Cardiac muscle cell (in vitro differentiated cells and primary cell): ENCODE measurements around the gene KRT84. TPM values are rescaled to one million over a fixed set of nuclear protein-coding genes. Genes with fewer than 3 reads are reported as not detected.

Source experiments
- DNase-seq, 2 donors: peaks; one replicate each; pipeline versions ENCODE4 v3.0.0 to v3.0.0-alpha.2; 2010 to 2017; ENCODE audit warnings: low read depth in 1 of 2, low spot score in 1 of 2
- H3K27ac ChIP-seq: fragments of 200-600 bp; sonication (generic); 2 replicates; pipeline ENCODE4 v1.5.1; 2016
- H3K27me3 ChIP-seq: fragments of 200-600 bp; sonication (generic); 2 replicates; pipeline ENCODE4 v1.6.0; 2016; ENCODE audit warnings: control low read depth
- H3K36me3 ChIP-seq: fragments of 200-600 bp; sonication (generic); 2 replicates; pipeline ENCODE4 v1.5.1; 2016; ENCODE audit warnings: control low read depth
- H3K4me1 ChIP-seq: fragments of 200-600 bp; sonication (generic); 2 replicates; pipeline ENCODE4 v1.8.1; 2017; ENCODE audit warnings: low read depth, mild to moderate bottlenecking, mixed run types
- H3K4me3 ChIP-seq: fragments of 200-600 bp; sonication (generic); 2 replicates; pipeline ENCODE4 v1.5.1; 2016; ENCODE audit warnings: mild to moderate bottlenecking
- H3K9me3 ChIP-seq: fragments of 200-600 bp; sonication (generic); 2 replicates; pipeline ENCODE4 v1.5.1; 2017; ENCODE audit warnings: low read depth, mild to moderate bottlenecking, control low read depth
- polyA plus RNA-seq: library from polyadenylated mRNA; unstranded; fragments of >200 nt; fragmentation: Nextera tagmentation; extraction: Ambion mirVana; gene quantifications from 2 replicates; pipeline ENCODE4 v1.2.1, GENCODE V29; 2016
- total RNA-seq: library from RNA; depleted of rRNA; stranded (reverse); fragments of >200 nt; gene quantifications from 2 replicates; pipeline ENCODE4 v1.2.3, GENCODE V29; 2016
- TF ChIP-seq, protein P1 (sequence below): IDR thresholded peaks from 2 replicates; pipeline ENCODE4 v1.5.1; 2012; ENCODE audit warnings: low read depth, mild to moderate bottlenecking, low read length

The KRT84 gene
- total and polyA plus RNA-seq, 2 experiments from 2014 or later, result not detected

- Histone ChIP-seq H3K27me3 (peaks cover 52% of the 10 kb centered on the region), H3K27ac (no peak overlapping the region), H3K4me3 (no peak overlapping the region), H3K9me3 (no peaks in the 10 kb centered on the region), H3K36me3 (no peaks in the 10 kb centered on the region), H3K4me1 (no peaks in the 10 kb centered on the region)
- no peak for DNase-seq
- TF ChIP-seq, protein P1, sequence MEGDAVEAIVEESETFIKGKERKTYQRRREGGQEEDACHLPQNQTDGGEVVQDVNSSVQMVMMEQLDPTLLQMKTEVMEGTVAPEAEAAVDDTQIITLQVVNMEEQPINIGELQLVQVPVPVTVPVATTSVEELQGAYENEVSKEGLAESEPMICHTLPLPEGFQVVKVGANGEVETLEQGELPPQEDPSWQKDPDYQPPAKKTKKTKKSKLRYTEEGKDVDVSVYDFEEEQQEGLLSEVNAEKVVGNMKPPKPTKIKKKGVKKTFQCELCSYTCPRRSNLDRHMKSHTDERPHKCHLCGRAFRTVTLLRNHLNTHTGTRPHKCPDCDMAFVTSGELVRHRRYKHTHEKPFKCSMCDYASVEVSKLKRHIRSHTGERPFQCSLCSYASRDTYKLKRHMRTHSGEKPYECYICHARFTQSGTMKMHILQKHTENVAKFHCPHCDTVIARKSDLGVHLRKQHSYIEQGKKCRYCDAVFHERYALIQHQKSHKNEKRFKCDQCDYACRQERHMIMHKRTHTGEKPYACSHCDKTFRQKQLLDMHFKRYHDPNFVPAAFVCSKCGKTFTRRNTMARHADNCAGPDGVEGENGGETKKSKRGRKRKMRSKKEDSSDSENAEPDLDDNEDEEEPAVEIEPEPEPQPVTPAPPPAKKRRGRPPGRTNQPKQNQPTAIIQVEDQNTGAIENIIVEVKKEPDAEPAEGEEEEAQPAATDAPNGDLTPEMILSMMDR, result no peak
Observed at GRCh38 chr12:52369211-52369610, 16.2 kb downstream of the KRT84 start.

GRCh38 chr12:52368508-52368907 lies 16.9 kb downstream of the KRT84 start:
- Histone ChIP-seq H3K4me1 (no peaks in the 10 kb centered on the region), H3K4me3 (no peak overlapping the region), H3K27ac (no peak overlapping the region), H3K27me3 (peaks cover 57% of the 10 kb centered on the region), H3K9me3 (no peaks in the 10 kb centered on the region), H3K36me3 (no peaks in the 10 kb centered on the region)
- no peak for DNase-seq
- TF ChIP-seq, protein P1, result no peak

DNA sequence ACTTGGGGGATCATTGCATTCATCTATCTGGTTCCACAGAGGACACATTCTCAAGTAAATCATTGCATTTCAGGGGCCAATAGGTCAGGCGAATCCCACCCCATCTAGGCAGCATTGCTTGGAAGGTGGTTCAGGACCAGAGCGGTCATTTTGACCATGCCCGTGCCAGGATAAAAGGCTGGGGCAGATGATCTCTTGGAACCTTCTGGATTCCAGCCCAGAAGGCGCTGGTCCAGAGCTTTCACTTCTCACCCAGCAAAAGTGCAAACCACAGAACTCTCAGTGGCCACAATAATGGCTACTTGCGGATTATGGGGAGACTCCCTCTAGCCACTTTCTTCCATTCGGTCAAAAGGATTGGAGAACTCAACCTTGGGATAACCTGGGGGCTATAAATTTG lies 17.6 kb downstream of the KRT84 start:
- Histone ChIP-seq H3K9me3 (no peaks in the 10 kb centered on the region), H3K4me1 (no peaks in the 10 kb centered on the region), H3K36me3 (no peaks in the 10 kb centered on the region), H3K27ac (no peak overlapping the region), H3K4me3 (no peak overlapping the region), H3K27me3 (peaks cover 59% of the 10 kb centered on the region)
- DNase-seq, result no peak
- TF ChIP-seq, protein P1, result no peak

GRCh38 chr12:52366738-52367485 lies 18.5 kb downstream of the KRT84 start, which contains the start of gene KRT85:
KRT85 (minus strand) TSS chr12:52367481; CDS start chr12:52367405, 76 bp downstream.
- Histone ChIP-seq H3K4me3 (no peak within 1 kb of the TSS), H3K9me3 (no peaks in the 10 kb centered on the region), H3K27me3 (peaks cover 60% of the 10 kb centered on the region), H3K36me3 (no peaks in the 10 kb centered on the region), H3K27ac (no peak within 1 kb of the TSS), H3K4me1 (no peaks in the 10 kb centered on the region)
- TF ChIP-seq, protein P1, result no peak
- DNase-seq, result no peak

DNA sequence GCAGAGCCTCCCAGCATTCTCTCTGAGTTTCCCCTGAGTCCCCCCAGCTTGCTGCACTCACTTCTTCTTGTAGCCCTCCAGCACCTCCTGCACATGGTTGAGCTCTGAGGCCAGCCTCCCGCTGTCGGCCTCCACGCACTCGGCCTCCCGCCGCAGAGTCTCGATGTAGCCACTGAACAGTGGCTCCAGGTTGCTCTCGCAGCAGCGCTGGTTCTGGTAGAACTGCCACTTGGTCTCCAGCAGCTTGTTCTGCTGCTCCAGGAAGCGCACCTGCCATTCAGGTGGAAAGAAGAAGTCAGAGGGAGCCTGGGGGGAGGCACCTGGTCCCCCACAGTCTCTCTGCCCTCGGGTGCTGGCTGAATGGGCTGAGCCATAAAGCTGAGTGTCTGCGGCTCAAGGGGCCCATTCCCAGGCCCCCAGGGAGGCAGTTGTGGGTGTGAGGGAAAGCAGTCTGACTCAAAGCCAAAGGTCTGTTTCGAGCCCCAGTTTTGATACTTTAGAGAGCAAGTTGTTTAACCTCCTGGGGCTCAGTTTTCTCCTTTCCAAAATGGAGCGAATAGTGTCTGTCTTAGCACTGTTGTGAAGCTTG lies 20.5 kb downstream of the KRT84 start:
- no peaks in the 10 kb centered on the region for H3K36me3 ChIP-seq
- H3K4me1 ChIP-seq, result no peaks in the 10 kb centered on the region
- H3K27ac ChIP-seq, result no peak overlapping the region
- TF ChIP-seq, protein P1, result no peak
- H3K4me3 ChIP-seq, result no peak overlapping the region
- DNase-seq, result no peak
- H3K9me3 ChIP-seq, result no peaks in the 10 kb centered on the region
- peaks cover 58% of the 10 kb centered on the region for H3K27me3 ChIP-seq
